Measurements from ENCODE around the gene RXRA. TPM values are rescaled to one million over a fixed set of nuclear protein-coding genes. Genes with fewer than 3 reads are reported as not detected.

RXRA gene
- total and polyA plus RNA-seq, 2 of the 4 experiments (the other 2 are of a cell fraction), result 7.5 to 17.9 TPM

DNA sequence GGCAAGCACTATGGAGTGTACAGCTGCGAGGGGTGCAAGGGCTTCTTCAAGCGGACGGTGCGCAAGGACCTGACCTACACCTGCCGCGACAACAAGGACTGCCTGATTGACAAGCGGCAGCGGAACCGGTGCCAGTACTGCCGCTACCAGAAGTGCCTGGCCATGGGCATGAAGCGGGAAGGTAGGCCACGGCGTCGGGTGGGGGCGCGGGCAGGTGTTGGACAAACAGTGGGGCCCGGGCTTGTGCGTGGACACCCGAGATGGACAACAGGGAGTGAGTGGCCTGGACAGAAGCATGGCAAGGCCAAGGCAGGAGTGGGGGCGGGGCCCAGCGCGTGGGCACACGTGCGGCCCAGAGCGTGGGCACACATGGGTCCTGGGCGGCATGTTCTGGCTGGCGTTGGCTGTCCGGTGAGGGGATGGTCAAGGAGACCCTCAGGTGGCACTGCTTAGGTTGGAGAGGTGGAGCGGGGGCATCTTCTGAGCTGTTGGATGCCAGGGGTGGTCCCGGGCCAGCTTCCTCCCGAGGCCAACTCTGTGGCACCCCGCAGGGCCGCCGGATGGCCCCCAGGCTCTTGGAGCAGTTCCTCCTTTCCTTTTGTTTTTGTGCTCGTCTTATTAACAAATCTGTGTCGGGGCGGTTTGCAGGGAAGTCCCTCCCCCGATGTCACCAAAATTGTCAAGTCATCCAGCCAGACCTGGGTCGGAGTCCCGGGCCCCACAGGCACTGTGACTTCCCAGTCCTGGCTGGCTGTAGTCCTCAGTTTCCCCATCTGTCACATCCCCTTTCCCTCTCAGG, 82.9 kb downstream of the RXRA start:
- Histone ChIP-seq H3K79me1 (ENCODE audit: low read depth in 1 of 2, low read length in 2 of 2) (peaks cover 21 to 77% of the 10 kb centered on the region in 2 experiments), H4K91ac (ENCODE audit: insufficient read depth, low read depth, low read length) (no peak overlapping the region), H4K20me1 (ENCODE audit: insufficient read depth, low read length) (peaks cover 62% of the 10 kb centered on the region), H3K27me3 (ENCODE audit: control insufficient read depth, insufficient read depth, low read length) (no peaks in the 10 kb centered on the region), H3K23ac (ENCODE audit: low read depth, low read length) (no peak overlapping the region), H3K4me2 (ENCODE audit: low read depth, low read length) (no peak overlapping the region), H3K4me3 (ENCODE audit: insufficient read depth, low read depth, low read length) (no peak overlapping the region), H3K9me1 (ENCODE audit: insufficient read depth, low read length) (peaks cover 12% of the 10 kb centered on the region), H2AK9ac (replicated peaks; ENCODE audit: low read depth, low read length, poor library complexity) (no peak overlapping the region), H2BK5ac (ENCODE audit: low read depth, low read length, poor library complexity, severe bottlenecking) (no peak overlapping the region), H2BK15ac (ENCODE audit: low read depth, low read length) (no peak overlapping the region), H3K4me1 (ENCODE audit: control insufficient read depth, insufficient read depth, low read length) (peaks cover 34% of the 10 kb centered on the region), H2BK20ac (ENCODE audit: low read depth, low read length) (no peak overlapping the region), H3K14ac (replicated peaks; ENCODE audit: low read depth, low read length) (no peak overlapping the region), H3K18ac (ENCODE audit: low read depth, low read length) (no peak overlapping the region), H4K5ac (ENCODE audit: low read depth, low read length) (no peak overlapping the region), H3K9ac (ENCODE audit: low read depth, low read length) (no peak overlapping the region), H3K4ac (ENCODE audit: low read depth, low read length) (no peak overlapping the region; the same call in 1 of the 2 replicates), H2AFZ (replicated peaks; ENCODE audit: low read length, poor library complexity) (no peak overlapping the region), H4K8ac (ENCODE audit: low read depth in 2 of 2, low read length in 2 of 2) (no peak overlapping the region), H3K56ac (ENCODE audit: extremely low read depth, insufficient read depth, low read length) (no peak overlapping the region), H3K27ac (ENCODE audit: insufficient read depth, low read length) (no peak overlapping the region), H2AK5ac (ENCODE audit: low read depth, low read length) (no peak overlapping the region), H3K9me3 (ENCODE audit: control insufficient read depth, insufficient read depth, low read length) (no peaks in the 10 kb centered on the region), H2BK120ac (ENCODE audit: low read depth, low read length) (no peak overlapping the region; the same call in 1 of the 2 replicates), H3K36me3 (ENCODE audit: control insufficient read depth, insufficient read depth, low read length) (peaks cover 16% of the 10 kb centered on the region; the same call in 1 of the 2 replicates)
- TF ChIP-seq RFX5 (IDR thresholded peaks at IDR 0.05; ENCODE audit: low read depth, low read length), result no peak
- TF ChIP-seq NFE2L2 (IDR thresholded peaks at IDR 0.05; ENCODE audit: low read depth, low read length), result peak; percentile 36; the same call in 1 of the 2 replicates
- TF ChIP-seq, protein P1, sequence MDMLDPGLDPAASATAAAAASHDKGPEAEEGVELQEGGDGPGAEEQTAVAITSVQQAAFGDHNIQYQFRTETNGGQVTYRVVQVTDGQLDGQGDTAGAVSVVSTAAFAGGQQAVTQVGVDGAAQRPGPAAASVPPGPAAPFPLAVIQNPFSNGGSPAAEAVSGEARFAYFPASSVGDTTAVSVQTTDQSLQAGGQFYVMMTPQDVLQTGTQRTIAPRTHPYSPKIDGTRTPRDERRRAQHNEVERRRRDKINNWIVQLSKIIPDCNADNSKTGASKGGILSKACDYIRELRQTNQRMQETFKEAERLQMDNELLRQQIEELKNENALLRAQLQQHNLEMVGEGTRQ (IDR thresholded peaks at IDR 0.05; ENCODE audit: low read depth, low read length), result no peak
- TF ChIP-seq BHLHE40 (IDR thresholded peaks at IDR 0.05; ENCODE audit: low read depth, low read length), result no peak
- POLR2A ChIA-PET (ENCODE audit: unreplicated experiment), result no interaction called here
- DNase-seq (no peak), ATAC-seq (ENCODE audit: low read depth) (no peak)
- BruUV-seq (replicated peaks), result no TSS peak
- CTCF ChIA-PET, result interaction anchor here (1.0 kb wide), 1 partner anchor 10 kb away, joined by 4 read pairs; no protein-coding TSS in a partner anchor
- WGBS, 2 experiments (ENCODE audit: extremely low coverage in 2 of 2, insufficient read length in 1 of 2), result 95% methylated on average over 33 of the region's 40 CpGs; no CpG with 5 or more reads in 1 of the 2 experiments
- dilution Hi-C loops (cut with HindIII; ENCODE audit: low sequenced_read_pairs, unreplicated experiment), result no loop called here
- intact Hi-C loops (cut with micrococcal nuclease), result no loop called here
- in situ Hi-C loops (cut with MboI; ENCODE audit: low sequenced_read_pairs), result loop anchor here (25.0 kb wide), 1 partner anchor 597 kb away; no protein-coding TSS in a partner anchor
